ENCODE results near the gene MRPL24. TPM values are rescaled to one million over a fixed set of nuclear protein-coding genes. Genes with fewer than 3 reads are reported as not detected.
A peak's percentile ranks its signal among the peaks of the same experiment; 100 is the strongest.

The MRPL24 gene
- total RNA-seq, 1 experiment from 2014 or later = 102 TPM

GRCh38 chr1:156750191-156750672 lies 9.3 kb upstream of the MRPL24 start:
- Histone ChIP-seq H2AFZ (ENCODE audit: low read length) (no peak overlapping the region), H3K4me3 (ENCODE audit: low read length) (peak overlapping the region; percentile 94), H3K27me3 (ENCODE audit: low read length) (no peaks in the 10 kb centered on the region), H3K9me3 (ENCODE audit: low read length) (no peaks in the 10 kb centered on the region), H4K20me1 (ENCODE audit: insufficient read depth, low read depth, low read length) (peaks cover 25% of the 10 kb centered on the region), H3K27ac (ENCODE audit: low read length) (peak overlapping the region; percentile 92), H3K4me2 (ENCODE audit: low read depth, low read length, poor library complexity, severe bottlenecking) (peak overlapping the region; percentile 91), H3K9me2 (replicated peaks; ENCODE audit: insufficient read depth, low read length) (no peaks in the 10 kb centered on the region), H3K9ac (ENCODE audit: low read length) (peak overlapping the region; percentile 94), H3K79me2 (ENCODE audit: low read length) (peaks cover 75% of the 10 kb centered on the region), H3K4me1 (ENCODE audit: low read length) (peaks cover 59% of the 10 kb centered on the region), H3K36me3 (ENCODE audit: insufficient read depth, low read length) (peaks cover 10% of the 10 kb centered on the region; the same call in 1 of the 2 replicates)
- DNase-seq = peak; percentile 84

GRCh38 chr1:156749419-156750118 lies 8.7 kb upstream of the MRPL24 start:
- Histone ChIP-seq H3K4me3 (ENCODE audit: low read length) (peak overlapping the region; percentile 94), H3K4me2 (ENCODE audit: low read depth, low read length, poor library complexity, severe bottlenecking) (peak overlapping the region; percentile 91), H3K79me2 (ENCODE audit: low read length) (peaks cover 81% of the 10 kb centered on the region), H3K9ac (ENCODE audit: low read length) (peak overlapping the region; percentile 94), H3K9me2 (replicated peaks; ENCODE audit: insufficient read depth, low read length) (no peaks in the 10 kb centered on the region), H3K4me1 (ENCODE audit: low read length) (peaks cover 55% of the 10 kb centered on the region), H3K36me3 (ENCODE audit: insufficient read depth, low read length) (peaks cover 10% of the 10 kb centered on the region; the same call in 1 of the 2 replicates), H2AFZ (ENCODE audit: low read length) (no peak overlapping the region), H3K27ac (ENCODE audit: low read length) (peak overlapping the region; percentile 92), H4K20me1 (ENCODE audit: insufficient read depth, low read depth, low read length) (peaks cover 25% of the 10 kb centered on the region), H3K27me3 (ENCODE audit: low read length) (no peaks in the 10 kb centered on the region), H3K9me3 (ENCODE audit: low read length) (no peaks in the 10 kb centered on the region)
- peak; percentile 56 for DNase-seq

DNA sequence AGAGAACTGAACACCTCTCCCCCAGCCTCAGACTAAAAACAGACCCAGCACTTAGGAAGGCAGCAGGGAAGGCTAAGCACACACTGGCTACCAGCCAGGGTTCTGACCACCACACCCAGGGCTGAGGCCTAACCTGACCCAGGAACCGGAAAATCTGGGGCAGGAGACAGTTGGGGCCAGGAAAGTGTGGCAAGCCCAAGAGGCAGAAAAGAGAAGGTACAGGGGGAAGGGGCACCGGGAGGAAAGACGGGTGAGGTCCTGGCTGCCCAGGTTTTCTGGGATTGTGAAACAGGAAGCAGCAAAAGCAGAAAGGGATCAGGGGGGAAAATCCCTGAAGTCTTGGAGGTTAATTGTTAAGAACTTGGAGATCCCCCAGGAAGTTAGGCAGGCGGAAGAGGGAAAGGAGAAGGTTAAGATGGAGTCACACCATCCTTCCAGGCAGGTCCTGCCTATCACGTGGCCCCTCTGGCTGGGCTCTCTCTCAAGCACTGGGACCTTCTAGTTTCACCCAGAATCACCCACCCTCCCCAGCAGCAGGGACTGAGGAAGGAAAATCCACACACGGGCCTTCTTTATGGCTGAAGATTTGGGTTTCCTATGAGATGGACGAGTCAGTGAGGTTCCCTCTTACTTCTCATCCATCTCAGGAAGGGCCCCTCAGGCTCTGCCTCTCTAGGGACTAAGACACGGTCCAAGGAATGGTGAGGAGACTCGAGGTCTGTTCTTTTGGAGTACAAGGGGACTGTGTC lies 8.0 kb upstream of the MRPL24 start:
- peaks cover 55% of the 10 kb centered on the region for H3K4me1 ChIP-seq (ENCODE audit: low read length)
- peak overlapping the region; percentile 94 for H3K9ac ChIP-seq (ENCODE audit: low read length)
- peaks cover 81% of the 10 kb centered on the region for H3K79me2 ChIP-seq (ENCODE audit: low read length)

DNA sequence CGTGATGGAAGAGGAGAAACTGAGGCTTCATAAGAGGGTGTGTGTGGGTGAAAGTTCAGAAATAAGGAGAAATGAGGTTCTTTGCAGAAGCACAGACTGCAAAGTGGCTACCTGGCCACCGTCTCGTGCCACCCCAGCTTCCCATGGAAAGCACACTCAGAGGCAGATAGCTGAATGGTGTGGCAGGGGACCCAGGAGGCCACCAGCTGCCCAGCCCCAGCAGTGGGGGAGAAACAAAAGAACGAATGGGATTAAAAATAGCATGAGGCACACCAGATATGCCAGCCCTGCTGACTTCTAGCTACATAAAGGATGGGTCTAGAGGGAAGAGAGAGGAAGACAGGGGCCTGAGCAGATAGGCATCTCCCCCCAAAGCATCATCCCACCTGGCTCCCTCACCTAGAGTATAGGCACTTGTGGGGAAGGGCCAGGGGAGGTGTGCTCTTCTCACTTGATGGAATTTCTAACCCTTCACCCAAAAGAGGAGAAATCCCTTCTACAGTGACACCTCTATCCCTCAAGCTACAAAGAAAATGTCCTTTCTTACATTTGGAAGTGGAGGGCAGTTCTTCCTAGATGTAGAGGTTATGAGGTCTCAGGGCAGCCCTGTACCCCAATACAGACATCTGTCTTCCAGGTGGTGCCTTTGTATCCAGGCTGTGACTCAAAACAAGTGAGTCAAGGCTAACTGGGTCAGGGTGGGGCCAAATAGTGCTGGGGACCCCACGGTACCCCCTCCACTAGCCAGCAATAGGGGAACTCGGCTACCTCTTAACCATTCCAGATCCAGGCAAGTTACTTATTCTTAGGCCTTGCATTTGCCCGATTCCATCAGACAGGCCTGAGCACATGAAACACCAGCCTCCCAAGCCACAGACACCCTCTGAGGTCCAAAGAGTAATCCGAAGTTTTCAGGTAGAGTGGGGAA lies 7.1 kb upstream of the MRPL24 start:
- H3K4me1 ChIP-seq (ENCODE audit: low read length) = peaks cover 52% of the 10 kb centered on the region
- no peak overlapping the region for H2AFZ ChIP-seq (ENCODE audit: low read length)
- peak overlapping the region; percentile 94 for H3K4me3 ChIP-seq (ENCODE audit: low read length)

More for the DNA sequence above, 8.0 kb upstream of the MRPL24 start:
- Histone ChIP-seq H3K36me3 (ENCODE audit: insufficient read depth, low read length) (peaks cover 10% of the 10 kb centered on the region; the same call in 1 of the 2 replicates), H3K4me3 (ENCODE audit: low read length) (peak overlapping the region; percentile 94), H3K27ac (ENCODE audit: low read length) (peak overlapping the region; percentile 92), H2AFZ (ENCODE audit: low read length) (no peak overlapping the region), H3K9me2 (replicated peaks; ENCODE audit: insufficient read depth, low read length) (no peaks in the 10 kb centered on the region), H3K4me2 (ENCODE audit: low read depth, low read length, poor library complexity, severe bottlenecking) (peak overlapping the region; percentile 91), H4K20me1 (ENCODE audit: insufficient read depth, low read depth, low read length) (peaks cover 25% of the 10 kb centered on the region), H3K9me3 (ENCODE audit: low read length) (no peaks in the 10 kb centered on the region), H3K27me3 (ENCODE audit: low read length) (no peaks in the 10 kb centered on the region)
- DNase-seq = no peak

DNA sequence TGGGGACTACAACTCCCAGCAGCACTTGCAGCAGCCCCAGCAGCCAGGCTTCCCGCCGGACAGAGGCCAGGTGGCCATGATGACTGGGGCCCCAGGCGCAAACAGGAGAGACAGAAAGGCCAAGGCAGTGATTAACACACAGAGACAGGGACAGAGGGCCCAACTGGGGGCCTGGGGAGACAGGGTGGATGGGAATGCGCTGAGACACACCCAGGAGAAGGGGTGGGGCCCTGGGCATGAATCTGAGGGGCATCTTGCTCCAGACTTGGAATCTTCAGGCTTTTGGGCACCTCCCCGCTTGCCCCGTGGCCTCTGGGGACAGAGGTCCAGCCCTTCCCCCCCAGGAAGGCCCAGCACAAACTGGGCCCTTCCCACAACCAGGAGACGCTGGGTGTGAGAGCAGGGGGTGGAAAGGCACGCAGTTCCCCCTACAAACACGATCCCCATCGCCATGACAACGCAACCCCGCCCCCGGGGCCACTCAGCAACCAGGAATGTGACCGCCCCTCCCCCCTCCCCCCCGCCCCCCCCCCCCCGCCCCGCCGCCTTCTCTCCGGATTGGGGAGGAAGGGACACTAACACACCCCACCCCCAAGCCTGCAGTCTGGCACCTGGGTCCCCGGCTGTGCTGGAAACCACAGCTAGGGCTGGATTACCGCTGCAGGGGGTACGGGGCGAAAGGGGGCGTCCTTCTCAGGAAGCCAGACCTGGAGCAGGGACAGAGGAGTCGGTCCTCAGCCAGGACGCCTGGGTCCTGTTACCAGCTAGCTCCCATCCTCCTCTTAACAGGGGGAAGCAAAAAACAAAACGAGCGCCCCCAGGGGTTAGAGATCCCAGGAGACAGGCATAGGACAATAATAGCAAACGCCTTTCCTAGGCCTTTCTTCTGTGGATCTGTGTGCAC lies 6.1 kb upstream of the MRPL24 start:
- Histone ChIP-seq H2AFZ (ENCODE audit: low read length) (no peak overlapping the region), H3K36me3 (ENCODE audit: insufficient read depth, low read length) (peaks cover 10% of the 10 kb centered on the region; the same call in 1 of the 2 replicates), H3K9ac (ENCODE audit: low read length) (peak overlapping the region; percentile 94), H3K27ac (ENCODE audit: low read length) (peak overlapping the region; percentile 92), H3K4me1 (ENCODE audit: low read length) (peaks cover 55% of the 10 kb centered on the region), H3K9me2 (replicated peaks; ENCODE audit: insufficient read depth, low read length) (no peaks in the 10 kb centered on the region), H3K79me2 (ENCODE audit: low read length) (peaks cover 68% of the 10 kb centered on the region), H4K20me1 (ENCODE audit: insufficient read depth, low read depth, low read length) (peaks cover 25% of the 10 kb centered on the region), H3K4me2 (ENCODE audit: low read depth, low read length, poor library complexity, severe bottlenecking) (peak overlapping the region; percentile 91), H3K4me3 (ENCODE audit: low read length) (peak overlapping the region; percentile 94), H3K27me3 (ENCODE audit: low read length) (no peaks in the 10 kb centered on the region), H3K9me3 (ENCODE audit: low read length) (no peaks in the 10 kb centered on the region)
- peak; percentile 73 for DNase-seq

More for the DNA sequence above, 7.1 kb upstream of the MRPL24 start:
- H3K79me2 ChIP-seq (ENCODE audit: low read length) = peaks cover 78% of the 10 kb centered on the region
- peaks cover 10% of the 10 kb centered on the region; the same call in 1 of the 2 replicates for H3K36me3 ChIP-seq (ENCODE audit: insufficient read depth, low read length)
- peak overlapping the region; percentile 91 for H3K4me2 ChIP-seq (ENCODE audit: low read depth, low read length, poor library complexity, severe bottlenecking)
- H4K20me1 ChIP-seq (ENCODE audit: insufficient read depth, low read depth, low read length) = peaks cover 25% of the 10 kb centered on the region
- H3K9me2 ChIP-seq (replicated peaks; ENCODE audit: insufficient read depth, low read length) = no peaks in the 10 kb centered on the region
- H3K27me3 ChIP-seq (ENCODE audit: low read length) = no peaks in the 10 kb centered on the region
- peak overlapping the region; percentile 92 for H3K27ac ChIP-seq (ENCODE audit: low read length)
- no peaks in the 10 kb centered on the region for H3K9me3 ChIP-seq (ENCODE audit: low read length)
- DNase-seq = no peak
- peak overlapping the region; percentile 94 for H3K9ac ChIP-seq (ENCODE audit: low read length)

DNA sequence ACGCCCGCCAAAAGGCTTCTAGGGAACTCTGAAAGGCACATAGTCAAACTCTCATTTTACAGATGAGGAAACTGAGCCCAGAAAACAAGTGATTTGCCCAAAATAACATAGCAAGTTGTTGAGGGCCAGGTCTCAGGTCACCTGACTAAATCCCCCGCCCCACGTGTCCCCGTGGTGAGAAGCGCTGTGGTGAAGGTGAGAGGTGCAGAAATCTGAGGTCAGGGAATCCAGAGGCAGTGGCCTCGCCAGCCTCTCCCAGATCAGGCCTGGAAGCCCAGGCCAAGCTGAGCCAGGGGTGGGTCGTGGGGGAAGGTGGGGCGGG lies 5.5 kb upstream of the MRPL24 start:
- Histone ChIP-seq H3K9me3 (ENCODE audit: low read length) (no peaks in the 10 kb centered on the region), H3K9ac (ENCODE audit: low read length) (no peak overlapping the region), H3K4me2 (ENCODE audit: low read depth, low read length, poor library complexity, severe bottlenecking) (peak overlapping the region; percentile 59), H3K79me2 (ENCODE audit: low read length) (peaks cover 66% of the 10 kb centered on the region), H4K20me1 (ENCODE audit: insufficient read depth, low read depth, low read length) (peaks cover 25% of the 10 kb centered on the region), H3K36me3 (ENCODE audit: insufficient read depth, low read length) (peaks cover 10% of the 10 kb centered on the region; the same call in 1 of the 2 replicates), H3K27me3 (ENCODE audit: low read length) (no peaks in the 10 kb centered on the region), H2AFZ (ENCODE audit: low read length) (no peak overlapping the region), H3K4me1 (ENCODE audit: low read length) (peaks cover 61% of the 10 kb centered on the region), H3K27ac (ENCODE audit: low read length) (0 out of 2 replicates have a peak overlapping the region, but pooled peaks have one; percentile 84), H3K9me2 (replicated peaks; ENCODE audit: insufficient read depth, low read length) (no peaks in the 10 kb centered on the region), H3K4me3 (ENCODE audit: low read length) (no peak overlapping the region)
- no peak for DNase-seq

DNA sequence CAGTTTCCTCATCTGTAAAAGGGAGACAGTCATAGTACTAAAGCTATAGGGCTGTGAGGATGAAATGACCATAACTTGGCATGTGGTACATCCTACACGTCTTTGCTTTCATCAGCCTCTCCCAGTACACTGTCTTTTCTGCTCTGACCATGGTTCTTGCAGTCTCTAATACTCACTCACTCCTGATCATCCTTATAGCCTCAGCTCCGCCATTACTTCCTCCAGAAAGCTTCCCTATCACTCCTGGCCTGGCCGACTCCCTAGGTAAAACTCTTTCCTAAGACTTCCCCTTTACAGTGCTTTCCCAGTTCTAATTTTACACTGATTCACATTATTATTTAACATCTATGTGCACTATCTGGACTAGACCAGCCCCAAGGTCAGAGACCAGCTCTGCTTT lies 5.0 kb upstream of the MRPL24 start:
- no peak for DNase-seq
- Histone ChIP-seq H3K9ac (ENCODE audit: low read length) (no peak overlapping the region), H3K4me2 (ENCODE audit: low read depth, low read length, poor library complexity, severe bottlenecking) (peak overlapping the region; percentile 59), H3K9me3 (ENCODE audit: low read length) (no peaks in the 10 kb centered on the region), H2AFZ (ENCODE audit: low read length) (no peak overlapping the region), H3K79me2 (ENCODE audit: low read length) (peaks cover 61% of the 10 kb centered on the region), H3K27me3 (ENCODE audit: low read length) (no peaks in the 10 kb centered on the region), H3K4me3 (ENCODE audit: low read length) (no peak overlapping the region), H3K4me1 (ENCODE audit: low read length) (peaks cover 63% of the 10 kb centered on the region), H4K20me1 (ENCODE audit: insufficient read depth, low read depth, low read length) (peaks cover 25% of the 10 kb centered on the region), H3K9me2 (replicated peaks; ENCODE audit: insufficient read depth, low read length) (no peaks in the 10 kb centered on the region), H3K27ac (ENCODE audit: low read length) (0 out of 2 replicates have a peak overlapping the region, but pooled peaks have one; percentile 17), H3K36me3 (ENCODE audit: insufficient read depth, low read length) (peaks cover 10% of the 10 kb centered on the region; the same call in 1 of the 2 replicates)

Measured in Karpas-422 (cell line).